Measurements from ENCODE around the gene GALNS. TPM values are rescaled to one million over a fixed set of nuclear protein-coding genes. Genes with fewer than 3 reads are reported as not detected.

GALNS gene
- total RNA-seq, 1 donor from 2014 or later, result 5.7 TPM

DNA sequence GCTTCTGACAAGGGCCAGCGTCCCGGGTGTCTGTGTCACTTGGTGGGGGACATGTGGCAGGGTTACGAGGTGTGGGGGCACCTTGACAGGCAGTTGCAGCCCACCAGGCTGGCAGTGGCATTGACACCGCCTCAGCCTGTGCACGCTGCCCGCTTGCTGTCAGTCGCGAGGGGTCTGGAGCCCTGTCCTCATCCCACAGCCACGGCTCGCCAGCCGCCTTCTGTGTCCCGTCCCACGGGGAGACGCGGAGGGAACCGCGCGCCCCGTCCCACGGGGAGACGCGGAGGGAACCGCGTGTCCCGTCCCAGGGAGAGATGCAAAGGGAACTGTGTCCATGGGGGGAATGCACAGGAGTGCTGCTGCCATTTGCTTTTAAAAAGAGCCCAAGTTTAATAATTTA is 6.2 kb upstream of the GALNS start:
- FAIRE-seq, result no peak
- no peak for DNase-seq (ENCODE audit: low spot score in 2 of 2)

DNA sequence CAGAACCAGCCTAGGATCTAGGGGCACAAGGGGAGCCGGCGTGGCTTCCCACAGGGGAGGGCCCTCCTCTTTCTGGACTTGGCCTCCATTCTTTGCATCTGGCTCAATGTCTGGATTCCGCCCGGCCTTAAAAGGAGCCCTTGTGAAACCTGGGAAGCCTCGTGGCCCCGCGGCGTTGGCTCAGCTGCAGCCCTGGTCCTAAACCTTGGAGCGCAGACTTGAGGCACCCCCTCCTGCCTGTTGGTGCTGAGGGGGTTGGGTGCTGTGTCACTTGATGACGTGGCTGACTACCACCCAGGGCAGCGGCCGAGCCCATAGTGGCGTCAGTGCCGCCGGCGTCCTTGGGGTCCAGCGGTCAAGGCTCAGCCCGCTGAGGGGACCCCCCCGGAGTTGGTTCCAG is 4.6 kb upstream of the GALNS start:
- no peak for DNase-seq (ENCODE audit: low spot score in 2 of 2)
- FAIRE-seq, result no peak

DNA sequence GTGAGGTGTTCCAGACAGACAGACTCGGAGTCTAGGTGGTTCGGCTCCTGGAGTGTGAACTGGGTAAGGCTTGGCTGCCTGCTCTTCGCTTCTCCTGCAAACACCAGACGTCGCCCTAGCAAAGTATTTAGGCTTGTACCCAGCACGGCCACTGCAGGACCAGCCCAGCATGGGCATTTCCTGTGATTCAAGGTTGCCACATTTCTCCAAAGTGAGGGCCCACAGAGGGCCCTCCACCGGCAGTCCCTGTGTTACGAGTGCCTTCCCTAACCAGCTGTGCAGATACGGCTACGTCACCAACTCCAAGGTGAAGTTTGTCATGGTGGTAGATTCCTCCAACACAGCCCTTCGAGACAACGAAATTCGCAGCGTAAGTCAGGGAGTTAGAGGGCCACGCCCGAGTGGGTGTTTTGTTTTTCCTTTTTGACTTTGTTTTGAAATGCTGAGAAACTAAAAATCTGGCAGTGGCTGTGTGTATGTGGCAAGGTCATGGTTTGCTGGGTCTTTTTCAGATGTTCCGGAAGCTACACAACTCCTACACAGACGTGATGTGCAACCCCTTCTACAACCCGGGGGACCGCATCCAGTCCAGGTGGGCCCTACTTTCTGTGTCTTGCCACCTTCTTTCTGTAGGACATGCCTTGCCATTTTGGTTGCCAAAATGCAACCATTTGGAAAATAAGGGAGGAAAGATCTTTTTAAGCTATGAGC is 2.8 kb upstream of the GALNS start:
- no peak for FAIRE-seq

DNA sequence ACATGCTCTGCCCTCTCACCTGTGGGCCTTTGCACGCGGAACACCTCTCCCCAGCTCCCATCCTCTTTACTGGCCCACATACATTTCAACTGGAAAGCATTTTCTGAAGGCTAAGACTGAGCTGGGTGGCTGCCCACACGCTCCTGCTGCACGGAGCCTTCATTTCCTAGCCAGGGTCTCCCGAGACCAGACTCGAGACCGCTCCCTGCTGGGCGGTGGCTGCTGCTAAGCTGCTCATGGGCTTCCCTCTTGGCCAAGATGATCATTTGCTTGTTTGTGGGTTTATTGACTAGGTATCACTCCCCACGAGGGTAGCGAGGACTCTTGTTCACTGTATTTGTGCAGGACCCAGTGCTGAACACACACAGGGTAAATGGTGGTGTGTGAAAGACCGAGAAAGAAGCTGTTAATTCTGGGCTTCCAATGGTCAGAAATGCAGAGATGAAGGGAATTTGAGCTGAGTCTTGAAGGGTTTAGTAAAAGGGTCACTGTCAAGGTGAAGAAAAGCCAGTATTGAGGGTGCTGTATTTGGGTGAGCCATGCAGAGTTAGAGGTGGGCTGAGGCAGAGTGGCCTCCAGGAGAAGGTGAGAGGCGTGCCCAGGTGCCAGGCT is 1.1 kb upstream of the GALNS start:
- FAIRE-seq (no peak), DNase-seq (ENCODE audit: low spot score in 2 of 2) (peak; percentile 79 to 84)

More for the DNA sequence above, 2.8 kb upstream of the GALNS start:
- DNase-seq (ENCODE audit: low spot score in 2 of 2), result no peak

DNA sequence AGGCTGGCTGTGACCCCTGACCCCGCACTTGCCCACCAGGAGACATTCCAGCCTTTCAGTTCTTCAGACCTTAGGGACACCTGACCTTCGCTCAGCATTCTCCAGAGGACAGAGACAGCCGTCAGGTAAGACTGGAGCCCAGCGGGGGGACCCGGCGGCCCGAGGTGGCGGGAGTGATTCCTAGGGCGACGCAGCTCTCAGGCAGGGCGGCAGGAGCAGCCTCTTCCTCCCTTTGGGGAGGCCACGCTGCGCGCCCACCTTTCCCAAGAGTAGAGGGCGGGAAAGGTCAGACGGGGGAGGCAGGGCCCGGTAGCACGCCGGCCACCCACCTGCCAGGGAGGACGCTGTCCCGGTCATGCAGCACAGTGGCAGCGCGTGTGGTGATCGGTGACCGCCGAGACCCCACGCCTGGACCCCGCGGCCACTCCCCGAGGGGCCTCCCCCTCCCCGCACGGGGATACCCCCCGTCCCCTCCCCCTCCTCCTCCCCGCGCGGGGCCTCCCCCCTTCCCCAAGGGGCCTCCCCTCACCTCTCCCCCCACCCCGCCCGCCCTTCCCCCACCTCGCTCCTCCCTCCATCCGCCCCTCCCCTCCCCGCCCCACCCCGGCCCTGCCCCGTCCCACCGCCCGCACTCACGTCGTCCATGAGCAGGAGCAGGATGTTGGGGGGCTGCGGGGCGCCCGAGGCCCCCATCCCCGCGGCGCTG is 472 bp downstream of the GALNS start:
- no peak for FAIRE-seq
- no peak for DNase-seq (ENCODE audit: low spot score in 2 of 2)

DNA sequence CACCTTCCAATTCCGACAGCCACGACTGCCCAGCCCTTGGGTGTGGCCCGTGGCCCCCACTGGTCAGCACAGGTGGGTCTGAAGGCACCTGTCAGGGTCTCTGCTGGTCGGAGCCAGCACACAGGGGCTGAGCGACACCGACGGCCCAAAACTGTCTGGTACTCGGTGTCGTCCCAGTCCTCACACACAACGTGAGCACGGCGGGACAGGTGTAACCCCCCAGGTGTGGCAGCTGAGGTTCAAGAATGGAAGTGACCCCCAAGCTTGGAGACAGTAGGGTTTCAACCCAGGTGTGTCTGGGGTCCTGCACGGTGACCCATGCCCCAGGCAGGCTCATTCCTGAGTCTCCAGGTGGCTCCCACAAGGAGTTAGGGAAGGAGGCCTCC is 1.0 kb downstream of the GALNS start:
- FAIRE-seq, result no peak
- DNase-seq (ENCODE audit: low spot score in 2 of 2), result no peak

DNA sequence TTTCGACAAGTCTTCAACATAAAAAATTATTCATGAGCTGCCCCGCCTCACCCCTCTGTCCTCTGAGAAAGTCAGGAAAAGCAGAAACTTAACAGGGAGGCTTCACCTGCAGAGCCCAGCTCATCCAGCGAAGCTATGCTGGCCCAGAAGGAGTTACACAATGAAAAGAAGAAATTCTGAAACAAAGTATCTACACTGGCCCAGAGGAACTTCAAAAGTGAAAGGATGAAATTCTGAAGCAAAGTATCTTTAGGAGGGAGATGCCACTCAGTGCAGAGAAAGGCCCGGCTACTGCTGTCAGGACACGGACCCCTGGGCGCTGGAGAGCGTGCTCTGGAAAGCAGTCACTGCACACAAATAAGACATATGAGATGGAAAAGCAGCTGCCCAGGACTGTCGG is 1.6 kb downstream of the GALNS start:
- FAIRE-seq (no peak), DNase-seq (ENCODE audit: low spot score in 2 of 2) (no peak)

DNA sequence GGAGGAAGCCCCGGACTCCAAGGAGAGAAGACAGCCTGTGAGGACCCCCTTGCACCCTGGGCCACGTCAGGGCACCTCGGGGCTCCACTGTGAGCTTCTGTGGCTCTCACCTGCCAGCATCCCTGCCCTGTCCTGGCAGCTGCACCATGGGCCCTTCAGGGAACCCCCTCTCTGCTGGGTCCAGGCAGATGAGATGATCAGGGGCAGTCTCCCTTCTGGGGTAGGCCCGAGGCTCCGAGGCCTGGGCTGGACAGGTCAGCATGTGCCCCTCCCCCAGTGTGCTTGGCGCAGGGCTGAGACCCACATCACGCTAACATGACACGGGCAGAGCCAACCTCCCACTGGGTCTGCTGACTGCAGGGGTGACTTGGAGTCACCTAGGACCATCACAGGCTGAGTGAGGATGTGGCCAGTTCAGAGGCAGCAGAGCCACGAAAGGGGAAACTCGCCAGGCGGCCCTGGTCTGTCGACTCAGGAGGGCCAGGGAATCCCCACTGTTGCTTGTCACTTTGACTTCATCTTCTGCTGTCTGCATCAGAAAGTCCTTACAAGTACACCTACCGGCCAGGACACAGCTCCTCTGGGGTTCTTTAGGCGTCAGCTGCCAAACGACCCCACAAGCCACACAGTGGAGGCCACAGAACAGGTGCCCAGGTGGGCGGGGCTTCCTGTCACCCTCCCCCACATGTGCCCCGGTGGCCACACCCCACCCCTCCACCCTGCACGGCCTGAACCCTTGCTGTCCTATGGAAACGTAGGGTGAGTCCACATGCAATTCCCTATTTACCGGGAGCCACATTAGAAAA is 2.2 kb downstream of the GALNS start:
- FAIRE-seq (no peak), DNase-seq (ENCODE audit: low spot score in 2 of 2) (no peak)

DNA sequence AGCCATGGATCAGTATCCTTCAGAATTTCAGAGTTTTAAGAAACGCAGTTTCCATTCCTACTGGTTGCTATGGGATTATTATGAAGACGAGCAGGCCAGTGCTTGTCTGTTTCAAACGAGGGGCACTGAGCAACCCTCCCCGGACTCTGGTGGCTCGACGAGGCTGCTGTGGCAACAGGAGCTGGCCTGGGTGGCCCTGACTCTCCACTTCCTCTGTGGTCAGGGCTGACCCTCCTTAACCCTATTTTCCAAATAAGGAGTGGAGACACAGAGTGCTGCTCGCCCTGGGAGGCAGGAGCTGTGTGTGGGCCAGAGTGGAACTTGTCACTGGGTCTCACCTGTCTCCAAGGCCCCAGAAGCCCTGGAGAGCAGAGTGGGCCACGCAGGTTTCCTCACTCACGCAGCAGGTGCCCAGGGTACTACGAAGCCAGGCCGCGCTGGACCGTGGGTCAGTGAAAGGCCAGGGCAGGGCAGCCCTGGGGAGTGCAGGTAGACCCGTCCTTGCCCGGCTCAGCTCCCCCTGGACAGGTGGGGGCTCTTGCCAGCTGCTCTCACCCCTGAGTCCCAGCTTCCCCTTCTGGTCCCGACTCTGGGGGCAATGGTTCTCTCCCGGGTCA is 3.3 kb downstream of the GALNS start:
- FAIRE-seq (no peak), DNase-seq (ENCODE audit: low spot score in 2 of 2) (no peak)

DNA sequence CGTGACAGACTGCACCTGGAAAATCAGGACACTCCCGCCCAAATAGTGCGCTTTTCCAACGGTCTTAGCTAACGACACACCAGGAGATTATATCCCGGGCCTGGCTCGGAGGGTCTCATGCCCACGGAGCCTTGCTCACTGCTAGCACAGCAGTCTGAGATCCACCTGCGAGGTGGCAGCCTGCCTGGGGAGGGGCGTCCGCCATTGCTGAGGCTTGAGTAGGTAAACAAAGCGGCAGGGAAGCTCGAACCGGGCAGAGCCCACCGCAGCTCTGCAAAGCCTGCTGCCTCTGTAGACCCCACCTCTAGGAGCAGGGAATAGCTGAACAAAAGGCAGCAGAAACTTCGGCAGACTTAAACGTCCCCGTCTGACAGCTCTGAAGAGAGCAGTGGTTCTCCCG is 5.1 kb downstream of the GALNS start:
- FAIRE-seq (no peak), DNase-seq (ENCODE audit: low spot score in 2 of 2) (no peak)

DNA sequence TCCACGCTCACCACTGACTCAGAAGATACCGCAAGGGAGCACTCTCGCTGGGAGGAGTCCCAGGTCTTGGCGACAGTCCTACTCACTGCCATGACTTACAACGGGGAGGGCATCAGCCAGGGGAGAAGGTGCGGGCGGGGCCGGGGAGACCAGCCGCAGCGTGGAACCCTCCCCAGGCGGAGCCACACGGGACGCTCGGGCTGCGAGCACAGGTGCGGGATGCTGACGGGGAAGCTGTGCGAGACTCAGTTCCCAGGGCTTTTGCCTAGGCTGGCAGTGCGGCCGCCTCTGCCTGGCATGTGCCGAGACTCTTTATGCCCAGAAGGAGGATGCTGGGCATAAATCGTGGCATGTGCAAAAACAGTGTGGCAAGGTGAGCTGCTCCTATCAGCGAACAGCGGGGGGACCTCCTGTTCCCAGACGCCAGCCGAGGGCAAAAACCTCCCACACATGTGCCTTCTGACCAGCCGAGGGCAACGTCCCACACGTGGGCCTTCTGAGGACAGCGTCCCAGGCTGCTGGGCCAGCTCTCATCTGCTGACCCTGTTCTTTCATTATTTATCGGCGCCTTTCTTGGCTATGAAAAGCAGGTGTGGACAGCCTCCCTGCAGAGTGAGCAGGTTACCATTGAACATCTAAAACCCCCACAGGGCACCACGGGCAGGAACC is 6.1 kb downstream of the GALNS start:
- DNase-seq (ENCODE audit: low spot score in 2 of 2), result no peak
- FAIRE-seq, result no peak

DNA sequence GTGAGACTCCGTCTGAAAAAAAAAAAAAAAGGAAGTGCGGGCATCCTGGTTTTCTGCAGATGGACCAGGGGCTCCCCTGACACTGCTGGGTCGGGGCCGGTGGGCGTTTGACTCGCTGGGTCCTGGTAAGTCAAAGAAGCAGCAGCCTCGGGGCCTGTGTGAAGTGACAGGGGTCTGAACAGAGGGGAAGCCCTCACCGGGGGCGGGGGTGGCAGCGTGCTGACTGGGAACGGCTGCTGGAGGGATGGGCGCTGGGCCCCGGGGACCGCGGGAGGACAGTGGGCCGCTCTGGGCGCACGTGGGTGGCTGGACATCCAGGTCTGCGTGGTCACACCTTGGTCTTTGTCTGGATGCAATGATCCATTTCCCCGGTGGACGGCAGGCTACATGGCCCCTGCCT is 8.2 kb downstream of the GALNS start:
- DNase-seq (ENCODE audit: low spot score in 2 of 2) (no peak), FAIRE-seq (no peak)

DNA sequence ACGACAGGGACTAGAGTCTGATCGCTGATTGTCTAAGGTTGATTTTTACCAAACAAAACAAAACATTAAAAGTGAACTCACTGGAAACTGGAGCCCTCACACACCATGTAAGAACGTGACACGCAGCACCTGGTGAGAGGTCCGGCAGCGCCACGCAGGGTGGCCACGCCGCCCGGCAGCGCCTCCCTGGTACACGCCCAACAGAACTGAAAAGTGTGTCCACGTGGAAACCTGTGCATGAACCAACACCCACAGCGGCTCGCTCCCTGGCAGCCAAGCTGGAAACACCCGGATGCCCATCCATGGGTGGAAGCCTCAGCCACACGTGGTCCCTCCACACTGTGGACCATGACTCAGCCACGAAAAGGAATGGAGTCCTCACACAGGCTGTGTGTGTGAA is 9.1 kb downstream of the GALNS start:
- FAIRE-seq (no peak), DNase-seq (ENCODE audit: low spot score in 2 of 2) (no peak)

DNA sequence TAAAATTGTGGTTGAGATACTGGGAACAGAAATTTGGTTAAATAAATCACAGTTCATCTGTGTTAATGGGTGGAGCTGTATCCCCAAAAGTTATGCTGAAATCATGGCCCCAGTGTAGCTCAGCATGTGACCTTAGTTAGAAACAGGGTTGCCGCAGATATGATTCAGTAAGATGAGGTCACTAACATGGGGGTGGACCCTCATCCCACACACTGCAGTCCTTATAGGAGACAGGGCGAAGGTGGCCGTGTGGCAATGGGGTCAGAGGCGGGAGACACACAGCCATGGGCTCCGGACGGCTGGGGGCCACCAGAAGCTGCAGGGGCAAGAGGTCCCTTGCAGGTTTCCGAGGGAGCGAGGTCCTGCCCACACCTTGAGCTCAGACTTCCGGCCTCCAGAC is 10.7 kb downstream of the GALNS start:
- DNase-seq (ENCODE audit: low spot score in 2 of 2), result no peak
- no peak for FAIRE-seq

DNA sequence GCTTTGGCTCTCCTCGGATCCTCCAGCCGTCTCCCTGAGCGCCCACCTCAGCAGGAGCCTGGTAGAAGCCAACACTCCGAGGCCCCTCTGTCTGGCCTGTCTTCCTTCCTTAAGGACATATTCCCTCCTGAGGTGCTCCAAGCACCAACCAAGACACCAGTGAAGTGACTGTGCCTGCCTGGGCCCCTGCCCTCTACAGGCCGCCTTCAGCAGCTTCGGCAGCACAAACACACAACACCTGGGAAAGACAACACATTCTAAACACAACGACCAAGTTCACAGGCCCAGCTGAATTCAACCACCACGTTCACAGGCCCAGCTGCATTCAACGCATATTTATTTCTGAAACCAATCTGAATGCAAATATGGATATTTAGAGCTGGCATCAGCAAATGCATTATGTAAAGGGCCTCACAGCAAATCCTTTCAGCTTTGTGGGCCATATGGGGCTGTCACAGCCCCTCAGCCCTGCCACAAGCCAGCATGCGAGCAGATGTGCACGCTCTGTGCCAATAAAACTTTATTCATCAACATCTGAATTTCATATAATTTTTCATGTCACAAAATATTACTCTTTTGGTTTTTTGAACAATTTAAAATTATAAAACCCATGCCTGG is 12.2 kb downstream of the GALNS start:
- DNase-seq (ENCODE audit: low spot score in 2 of 2), result peak in 1 of 2 donors; percentile 38
- FAIRE-seq, result no peak

DNA sequence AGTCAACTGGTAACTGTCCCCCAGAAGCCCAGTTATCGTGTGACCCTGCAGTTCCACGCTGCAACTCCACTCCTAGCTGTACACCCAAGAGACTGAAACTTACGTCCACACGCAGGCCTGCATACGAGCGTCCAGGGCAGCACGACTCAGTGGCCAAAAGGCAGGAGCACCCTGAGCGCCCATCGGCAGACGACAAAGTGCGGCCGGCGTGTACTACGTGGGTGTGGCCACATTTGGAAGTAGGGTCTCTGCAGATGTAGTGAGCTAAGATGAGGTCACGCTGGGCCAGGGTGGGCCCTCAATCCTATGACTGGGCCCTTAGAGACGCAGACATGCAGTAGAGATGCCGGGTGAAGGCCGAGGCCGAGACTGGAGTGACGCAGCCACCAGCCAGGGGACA is 13.5 kb downstream of the GALNS start:
- DNase-seq (ENCODE audit: low spot score in 2 of 2), result no peak
- FAIRE-seq, result no peak

DNA sequence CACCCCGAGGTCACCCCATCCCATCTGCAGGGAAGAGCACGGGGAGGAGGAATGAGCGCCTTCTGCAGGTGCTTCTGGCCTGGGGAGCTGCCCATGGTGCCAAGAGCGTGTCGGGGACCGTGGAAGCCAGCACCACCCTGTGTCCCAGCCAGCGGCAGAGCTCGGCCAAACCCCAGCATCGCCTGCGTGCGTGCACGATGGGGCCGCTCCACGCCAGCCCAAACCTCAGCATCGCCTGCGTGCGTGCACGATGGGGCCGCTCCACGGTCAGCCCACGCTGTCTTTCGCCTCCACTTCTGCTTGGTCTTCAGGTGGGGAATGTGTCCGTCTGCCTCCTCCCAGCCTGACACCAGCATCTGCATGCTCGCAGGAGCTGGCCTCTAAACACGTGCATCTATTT is 13.9 kb downstream of the GALNS start:
- FAIRE-seq, result no peak
- no peak for DNase-seq (ENCODE audit: low spot score in 2 of 2)

DNA sequence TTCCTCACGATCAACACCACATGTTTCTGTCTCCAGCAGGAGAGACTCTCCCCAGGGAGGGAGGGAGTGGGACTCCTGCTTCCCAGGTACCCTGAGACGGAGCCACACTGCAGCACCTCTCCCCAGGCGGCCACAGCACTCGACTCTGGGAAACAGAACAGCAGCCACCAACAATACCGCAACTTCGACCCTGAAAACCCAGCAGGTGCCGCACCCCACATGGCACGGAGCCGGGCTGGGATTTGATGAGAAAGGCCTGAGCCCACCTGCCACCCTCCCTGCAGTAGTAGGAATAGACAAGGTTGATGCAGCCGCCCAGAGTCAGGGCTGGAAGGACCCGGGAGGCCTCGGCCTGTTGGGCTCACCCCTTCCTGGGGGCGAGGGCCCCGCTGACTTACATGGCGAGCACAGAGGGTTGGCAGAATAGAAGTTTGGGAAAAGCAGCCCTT is 14.4 kb downstream of the GALNS start:
- no peak for DNase-seq (ENCODE audit: low spot score in 2 of 2)
- no peak for FAIRE-seq

DNA sequence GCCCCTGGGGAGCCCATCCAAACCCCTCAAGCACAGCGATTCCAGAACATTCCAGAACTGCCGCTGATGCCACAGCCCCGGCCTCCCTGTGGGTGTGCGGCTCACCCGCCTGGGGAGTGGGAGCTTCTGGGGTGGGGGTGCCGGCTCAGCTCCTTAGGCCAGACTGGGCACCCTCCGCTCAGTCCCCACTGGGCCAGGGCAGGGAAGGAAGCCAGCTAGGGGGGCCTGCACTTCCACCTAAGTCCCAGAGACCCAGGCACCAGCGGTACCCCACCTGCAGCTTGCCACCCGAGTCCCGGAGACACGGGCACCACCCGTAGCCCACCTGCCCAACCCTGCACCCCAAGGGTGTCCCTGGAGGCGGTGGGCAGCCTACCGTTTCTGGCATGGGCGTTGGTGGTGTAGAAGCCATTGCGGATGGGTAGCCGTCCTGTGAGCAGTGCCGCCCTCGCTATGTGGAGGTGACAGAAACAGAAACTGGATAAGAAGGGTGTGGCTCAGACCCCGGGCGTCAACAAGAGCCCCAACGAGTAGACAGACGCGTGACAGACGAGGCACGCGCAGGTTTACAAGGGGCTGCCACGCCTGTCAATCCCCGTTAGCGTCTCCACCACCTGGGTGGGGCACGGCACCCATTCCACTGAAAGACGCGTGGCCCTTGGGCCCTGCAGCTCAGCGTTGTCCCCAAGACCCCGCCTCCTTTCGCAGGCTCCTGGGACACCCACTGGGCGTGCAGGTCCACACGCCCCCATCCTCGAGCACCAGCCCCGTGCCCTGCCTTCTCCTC is 15.0 kb downstream of the GALNS start:
- no peak for DNase-seq (ENCODE audit: low spot score in 2 of 2)
- FAIRE-seq, result no peak
